LNCAP (cell line): Measurements from ENCODE around the gene BLOC1S1.

Experiments used
- CTCF ChIP-seq: fragments of 450-650 bp; IDR thresholded peaks from 2 replicates; pipeline ENCODE4 v1.5.1; 2017; ENCODE audit warnings: mild to moderate bottlenecking

BLOC1S1 gene

DNA sequence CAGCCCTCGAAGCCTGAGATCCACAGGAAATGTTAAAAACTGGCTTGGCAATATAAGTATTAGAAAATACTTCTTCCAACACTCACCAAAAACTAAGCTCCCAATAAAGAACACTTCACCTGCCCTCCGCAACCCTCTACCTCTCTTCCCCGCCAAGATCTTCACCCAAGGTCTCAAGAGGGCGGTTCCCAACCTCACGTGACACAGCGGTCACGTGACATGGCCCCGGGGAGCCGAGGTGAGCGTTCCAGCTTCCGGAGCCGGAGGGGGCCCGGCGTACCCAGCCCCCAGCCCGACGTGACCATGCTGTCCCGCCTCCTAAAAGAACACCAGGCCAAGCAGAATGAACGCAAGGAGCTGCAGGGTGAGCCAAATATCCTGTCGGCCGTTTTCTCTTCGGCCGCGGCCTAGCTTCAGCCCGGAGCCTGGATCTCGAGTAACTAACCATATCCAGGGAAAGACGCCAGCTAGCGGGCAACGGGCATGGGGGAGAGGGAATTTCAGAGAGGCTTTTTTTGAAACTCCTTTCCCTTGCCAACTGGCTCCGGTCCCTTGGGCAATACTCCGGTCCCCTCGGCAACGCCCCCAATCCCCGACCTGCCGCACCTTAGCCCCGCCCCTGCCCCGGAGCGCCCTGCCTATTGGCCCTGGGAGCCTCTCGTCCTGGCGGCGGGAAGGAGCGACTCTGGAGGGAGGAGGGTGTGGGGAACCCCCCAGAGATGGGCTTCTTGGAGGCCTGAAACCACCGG, at the start of gene BLOC1S1:
Gene BLOC1S1 (plus strand): TSS at position 214 of the 749 bp plus-strand sequence. CDS start 6 bp downstream, at position 220.
- no peak for TF ChIP-seq CTCF

DNA sequence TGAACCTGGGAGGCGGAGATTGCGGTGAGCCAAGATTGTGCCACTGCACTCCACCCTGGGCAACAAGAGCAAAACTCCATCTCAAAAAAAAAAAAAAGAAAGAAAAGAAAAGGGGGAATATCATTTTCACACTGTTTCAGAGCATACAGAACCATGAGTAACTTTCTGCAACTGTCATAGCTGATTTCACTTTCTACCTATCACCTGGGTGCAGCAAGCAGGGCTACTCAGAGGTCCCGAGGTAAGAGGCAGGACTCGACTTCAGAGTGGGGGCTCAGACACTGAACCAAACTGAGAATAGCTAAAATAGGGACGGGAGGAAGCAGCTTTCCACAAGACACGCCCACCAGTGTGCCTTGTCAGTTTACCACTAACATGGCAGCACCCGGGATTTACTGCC, 49.3 kb upstream of the BLOC1S1 start:
- TF ChIP-seq CTCF, result no peak

DNA sequence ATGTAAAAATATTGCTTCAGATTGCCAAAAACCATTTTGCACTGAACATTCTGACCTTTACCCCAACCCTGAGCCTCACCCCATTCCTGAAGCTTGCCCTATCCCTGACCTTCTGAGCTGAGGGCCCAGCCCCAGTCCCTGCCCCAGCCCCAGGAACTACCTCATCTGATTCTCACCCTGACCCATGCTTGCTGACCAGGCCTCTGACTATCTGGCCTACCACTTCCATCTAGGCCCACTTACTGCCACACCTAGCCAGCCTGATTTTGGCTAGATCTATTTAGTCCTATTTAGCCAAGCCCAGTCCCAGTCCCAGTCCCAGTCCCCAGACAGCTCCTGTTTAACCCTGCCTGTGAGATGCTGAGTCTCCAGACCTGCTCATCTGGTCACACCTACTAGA, 45.6 kb upstream of the BLOC1S1 start:
- no peak for TF ChIP-seq CTCF

- TF ChIP-seq CTCF, result no peak
Measured at GRCh38 chr12:55671746-55672145, 44.1 kb upstream of the BLOC1S1 start.

GRCh38 chr12:55673638-55674037, 42.2 kb upstream of the BLOC1S1 start:
- no peak for TF ChIP-seq CTCF

- TF ChIP-seq CTCF, result no peak
Measured at GRCh38 chr12:55675666-55676065, 40.2 kb upstream of the BLOC1S1 start.

- TF ChIP-seq CTCF, result no peak
Measured at GRCh38 chr12:55676707-55677106, 39.1 kb upstream of the BLOC1S1 start.

DNA sequence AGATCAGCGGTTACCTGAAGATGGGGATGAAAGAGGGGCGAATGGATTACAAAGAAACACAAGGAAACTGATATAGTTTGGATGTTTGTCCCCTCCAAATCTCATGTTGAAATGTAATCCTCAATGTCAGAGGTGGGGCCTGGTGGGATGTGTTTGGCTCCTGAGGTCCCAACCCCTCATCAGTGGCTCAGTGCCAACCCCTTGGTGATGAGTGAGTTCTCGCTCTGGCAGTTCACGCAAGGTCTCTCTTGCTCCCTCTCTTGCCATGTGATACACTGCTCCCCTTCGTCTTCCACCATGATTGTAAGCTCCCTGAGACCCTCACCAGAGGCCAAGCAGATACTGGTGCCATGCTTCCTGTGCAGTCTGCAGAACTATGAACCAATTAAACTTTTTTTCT, 36.2 kb upstream of the BLOC1S1 start:
- no peak for TF ChIP-seq CTCF
